ENCODE data around the gene ELP1.
"Not testable (repeated sequence)": the region's sequence is repeated elsewhere in the genome, so short reads cannot be mapped to it uniquely, and the experiment has no call there.

The ELP1 gene

GRCh38 chr9:108933718-108934322 lies at the start of gene ELP1:
Gene ELP1, minus strand, starts transcription at chr9:108934124. Its CDS starts 2,978 bp downstream, at chr9:108931146.
- peak; percentile 92 for DNase-seq

GRCh38 chr9:108980893-108981292 lies 47.0 kb upstream of the ELP1 start:
- DNase-seq, result no peak

- DNase-seq, result no peak
These were observed 44.3 kb upstream of the ELP1 start for GRCh38 chr9:108978205-108978604.

GRCh38 chr9:108973895-108974294 lies 40.0 kb upstream of the ELP1 start:
- no peak for DNase-seq

GRCh38 chr9:108972626-108973209 lies 38.8 kb upstream of the ELP1 start:
- no peak for DNase-seq

GRCh38 chr9:108972186-108972585 lies 38.3 kb upstream of the ELP1 start:
- DNase-seq, result no peak

GRCh38 chr9:108971392-108971791 lies 37.5 kb upstream of the ELP1 start:
- DNase-seq, result not testable (repeated sequence)

GRCh38 chr9:108967916-108968315 lies 34.0 kb upstream of the ELP1 start:
- DNase-seq, result no peak

GRCh38 chr9:108963459-108964143 lies 29.7 kb upstream of the ELP1 start:
- DNase-seq, result no peak

GRCh38 chr9:108961151-108961550 lies 27.2 kb upstream of the ELP1 start:
- no peak for DNase-seq

GRCh38 chr9:108960331-108960730 lies 26.4 kb upstream of the ELP1 start:
- no peak for DNase-seq

GRCh38 chr9:108956631-108957026 lies 22.7 kb upstream of the ELP1 start:
- DNase-seq, result no peak

- no peak for DNase-seq
These were observed 22.2 kb upstream of the ELP1 start for GRCh38 chr9:108956022-108956630.

- DNase-seq, result no peak
These were observed 20.2 kb upstream of the ELP1 start for GRCh38 chr9:108953983-108954574.

- no peak for DNase-seq
These were observed 17.7 kb upstream of the ELP1 start for GRCh38 chr9:108951578-108951977.

GRCh38 chr9:108950168-108950567 lies 16.2 kb upstream of the ELP1 start:
- DNase-seq, result no peak

- DNase-seq, result no peak
These were observed 6.1 kb upstream of the ELP1 start for GRCh38 chr9:108939975-108940374.

GRCh38 chr9:108937561-108938305 lies 3.8 kb upstream of the ELP1 start:
- DNase-seq, result no peak

GRCh38 chr9:108934323-108934893 lies 484 bp upstream of the ELP1 start, which contains the start of gene ABITRAM:
Gene ABITRAM, plus strand, starts transcription at chr9:108934400. Its CDS starts 87 bp downstream, at chr9:108934487.
- peak; percentile 67 to 73 for DNase-seq

- no peak for DNase-seq
These were observed 650 bp downstream of the ELP1 start for GRCh38 chr9:108933231-108933717.

GRCh38 chr9:108928386-108928785 lies 5.5 kb downstream of the ELP1 start:
- DNase-seq, result no peak

- DNase-seq, result no peak
These were observed 9.5 kb downstream of the ELP1 start for GRCh38 chr9:108924466-108924865.
